GM18520 (cell line): Measurements from ENCODE around the gene OR10A5.
"Not testable (repeated sequence)": the region's sequence is repeated elsewhere in the genome, so short reads cannot be mapped to it uniquely, and the experiment has no call there.

Experiments used
- ATAC-seq: cut with Tn5 transposase; IDR thresholded peaks from one replicate; pipeline ENCODE4 v1.9.1; 2021; ENCODE audit not compliant: unreplicated experiment

Gene OR10A5

GRCh38 chr11:6875761-6876160 is 30.3 kb downstream of the OR10A5 start:
- no peak for ATAC-seq

- no peak for ATAC-seq
Measured at GRCh38 chr11:6876325-6876724, 30.8 kb downstream of the OR10A5 start, which contains the start of gene OR10A4. OR10A4 (plus strand) TSS chr11:6876625; CDS start chr11:6876648, 23 bp downstream.

- ATAC-seq, result no peak
Measured at GRCh38 chr11:6876914-6877313, 31.4 kb downstream of the OR10A5 start.

GRCh38 chr11:6882751-6883150 is 37.3 kb downstream of the OR10A5 start:
- no peak for ATAC-seq

GRCh38 chr11:6887711-6888110 is 42.2 kb downstream of the OR10A5 start:
- not testable (repeated sequence) for ATAC-seq

- no peak for ATAC-seq
Measured at GRCh38 chr11:6888830-6889229, 43.3 kb downstream of the OR10A5 start.

- ATAC-seq, result no peak
Measured at GRCh38 chr11:6889835-6890234, 44.4 kb downstream of the OR10A5 start.

- no peak for ATAC-seq
Measured at GRCh38 chr11:6892400-6892799, 46.9 kb downstream of the OR10A5 start, which contains the start of gene OR2D2. OR2D2 (minus strand) TSS chr11:6892500; CDS start chr11:6892500, 0 bp downstream.

- no peak for ATAC-seq
Measured at GRCh38 chr11:6894097-6894496, 48.6 kb downstream of the OR10A5 start.

GRCh38 chr11:6895010-6895409 is 49.5 kb downstream of the OR10A5 start:
- ATAC-seq, result peak; percentile 93
